Activated CD8-positive, alpha-beta T cell treated with anti-CD3 and anti-CD28 coated beads, Interleukin-2, amount 10 ng/mL, durations not matched to agents 7 days and 5 days (primary cell): ENCODE measurements around the gene NIFK. TPM values are rescaled to one million over a fixed set of nuclear protein-coding genes. Genes with fewer than 3 reads are reported as not detected.
"Not testable (repeated sequence)": the region's sequence is repeated elsewhere in the genome, so short reads cannot be mapped to it uniquely, and the experiment has no call there.

Experiments used
- ATAC-seq: fragments of 150-1000 bp; cut with Tn5 transposase; one replicate; pipeline ENCODE4 v1.10.0; 2021; ENCODE audit warnings: moderate library complexity
- CTCF ChIA-PET: fragments of 350-600 bp; sonication (Branson Sonifier 250); formaldehyde crosslinking; loops from one replicate; lab custom pipeline; 2021; ENCODE audit warnings: antibody characterized with exemption; lab: Charles Lee
- POLR2A ChIA-PET: fragments of 350-600 bp; sonication (Branson Sonifier 250); formaldehyde crosslinking; loops from one replicate; lab custom pipeline; 2021; ENCODE audit warnings: antibody characterized with exemption; lab: Charles Lee
- DNase-seq: peaks from one replicate; pipeline ENCODE4 v3.0.0-alpha.2; 2020
- H3K27ac Mint-ChIP-seq: one replicate; pipeline ENCODE4 v1.8.0; 2021; ENCODE audit warnings: mild to moderate bottlenecking, mixed read lengths
- H3K27me3 Mint-ChIP-seq: one replicate; pipeline ENCODE4 v1.8.0; 2021; ENCODE audit warnings: low read depth, mixed read lengths
- H3K36me3 Mint-ChIP-seq: one replicate; pipeline ENCODE4 v1.8.0; 2021; ENCODE audit warnings: low read depth, mixed read lengths
- H3K4me1 Mint-ChIP-seq: one replicate; pipeline ENCODE4 v1.8.0; 2021; ENCODE audit warnings: low read depth, mixed read lengths
- H3K4me3 Mint-ChIP-seq: one replicate; pipeline ENCODE4 v1.8.0; 2021; ENCODE audit warnings: mild to moderate bottlenecking, mixed read lengths
- H3K9me3 Mint-ChIP-seq: one replicate; pipeline ENCODE4 v1.8.0; 2022; ENCODE audit warnings: mixed read lengths; ENCODE audit not compliant: insufficient read depth
- total RNA-seq, 2 experiments: library from RNA; stranded (reverse); gene quantifications; one replicate each; pipeline ENCODE4 v1.2.3, GENCODE V29; 2021

Gene NIFK
- total RNA-seq, 2 experiments from 2014 or later, result 79.8 to 80.1 TPM

GRCh38 chr2:121764681-121765228 lies 28.1 kb upstream of the NIFK start:
- H3K36me3 Mint-ChIP-seq, result peaks cover 59% of the 10 kb centered on the region
- ChIA-PET POLR2A (no interaction called here), CTCF (no interaction called here)
- H3K9me3 Mint-ChIP-seq, result no peaks in the 10 kb centered on the region
- H3K4me3 Mint-ChIP-seq, result no peak overlapping the region
- DNase-seq, result no peak
- H3K27ac Mint-ChIP-seq, result no peak overlapping the region
- no peak for ATAC-seq
- no peaks in the 10 kb centered on the region for H3K27me3 Mint-ChIP-seq
- no peaks in the 10 kb centered on the region for H3K4me1 Mint-ChIP-seq

- no peaks in the 10 kb centered on the region for H3K9me3 Mint-ChIP-seq
- H3K27ac Mint-ChIP-seq, result peak within 1 kb of the TSS; percentile 97
- no peaks in the 10 kb centered on the region for H3K27me3 Mint-ChIP-seq
- POLR2A ChIA-PET, result interaction anchor here (0.7 to 3.4 kb wide), 7 partner anchors 19 to 225 kb away, joined by 3 to 26 read pairs (median 4); partner anchors contain the start of genes CLASP1, NIFK and RNU4ATAC
- CTCF ChIA-PET, result interaction anchor here (1.1 to 1.8 kb wide), 2 partner anchors 20 to 353 kb away, joined by 4 to 5 read pairs; no protein-coding TSS in a partner anchor
- DNase-seq, result peak; percentile 99
- peak within 1 kb of the TSS; percentile 99 for H3K4me3 Mint-ChIP-seq
- H3K36me3 Mint-ChIP-seq, result peaks cover 20% of the 10 kb centered on the region
- ATAC-seq, result peak; percentile 100
- H3K4me1 Mint-ChIP-seq, result peaks cover 26% of the 10 kb centered on the region
Observed at GRCh38 chr2:121755237-121756111, 18.8 kb upstream of the NIFK start, which contains the start of gene TSN. Gene TSN (plus strand): TSS chr2:121755651. CDS start chr2:121755780, 129 bp downstream.

- Mint-ChIP-seq H3K27me3 (no peaks in the 10 kb centered on the region), H3K27ac (peak overlapping the region; percentile 81), H3K4me3 (peak overlapping the region; percentile 99), H3K4me1 (peaks cover 26% of the 10 kb centered on the region), H3K36me3 (peaks cover 17% of the 10 kb centered on the region), H3K9me3 (no peaks in the 10 kb centered on the region)
- CTCF ChIA-PET, result interaction anchor here (1.1 to 1.8 kb wide), 2 partner anchors 19 to 352 kb away, joined by 4 to 5 read pairs; no protein-coding TSS in a partner anchor
- ATAC-seq (peak; percentile 0), DNase-seq (no peak)
- POLR2A ChIA-PET, result interaction anchor here (0.7 to 3.4 kb wide), 2 partner anchors 18 to 113 kb away, joined by 3 to 26 read pairs; partner anchors contain the start of gene NIFK
Observed at GRCh38 chr2:121754851-121755236, 18.2 kb upstream of the NIFK start.

- ChIA-PET CTCF (interaction anchor here (0.5 to 0.7 kb wide), 3 partner anchors 53 to 637 kb away, joined by 3 read pairs; no protein-coding TSS in a partner anchor), POLR2A (no interaction called here)
- ATAC-seq (peak; percentile 49), DNase-seq (no peak)
- peaks cover 3% of the 10 kb centered on the region for H3K4me1 Mint-ChIP-seq
- no peaks in the 10 kb centered on the region for H3K27me3 Mint-ChIP-seq
- no peak overlapping the region for H3K27ac Mint-ChIP-seq
- no peaks in the 10 kb centered on the region for H3K36me3 Mint-ChIP-seq
- no peaks in the 10 kb centered on the region for H3K9me3 Mint-ChIP-seq
- no peak overlapping the region for H3K4me3 Mint-ChIP-seq
Observed at GRCh38 chr2:121748202-121748601, 11.5 kb upstream of the NIFK start.

- CTCF ChIA-PET, result no interaction called here
- Mint-ChIP-seq H3K9me3 (no peaks in the 10 kb centered on the region), H3K27me3 (peaks cover 3% of the 10 kb centered on the region), H3K4me1 (peaks cover 3% of the 10 kb centered on the region), H3K27ac (no peak overlapping the region), H3K36me3 (no peaks in the 10 kb centered on the region), H3K4me3 (no peak overlapping the region)
- DNase-seq (no peak), ATAC-seq (no peak)
- POLR2A ChIA-PET, result interaction anchor here (0.5 kb wide), 1 partner anchor 13 kb away, joined by 3 read pairs; no protein-coding TSS in a partner anchor
Observed at GRCh38 chr2:121746071-121746578, 9.4 kb upstream of the NIFK start.

GRCh38 chr2:121741450-121741849 lies 4.8 kb upstream of the NIFK start:
- CTCF ChIA-PET, result no interaction called here
- Mint-ChIP-seq H3K9me3 (no peaks in the 10 kb centered on the region), H3K4me1 (peaks cover 26% of the 10 kb centered on the region), H3K36me3 (no peaks in the 10 kb centered on the region), H3K27ac (no peak overlapping the region), H3K27me3 (peaks cover 6% of the 10 kb centered on the region), H3K4me3 (no peak overlapping the region)
- DNase-seq (no peak), ATAC-seq (no peak)
- POLR2A ChIA-PET, result no interaction called here

GRCh38 chr2:121740973-121741372 lies 4.3 kb upstream of the NIFK start:
- peaks cover 1% of the 10 kb centered on the region for H3K36me3 Mint-ChIP-seq
- H3K4me1 Mint-ChIP-seq, result peaks cover 25% of the 10 kb centered on the region
- CTCF ChIA-PET, result no interaction called here
- DNase-seq, result no peak
- H3K4me3 Mint-ChIP-seq, result no peak overlapping the region
- no peak overlapping the region for H3K27ac Mint-ChIP-seq
- ATAC-seq, result no peak
- peaks cover 6% of the 10 kb centered on the region for H3K27me3 Mint-ChIP-seq
- POLR2A ChIA-PET, result no interaction called here
- no peaks in the 10 kb centered on the region for H3K9me3 Mint-ChIP-seq

GRCh38 chr2:121736140-121736461 lies 574 bp downstream of the NIFK start:
- Mint-ChIP-seq H3K36me3 (peaks cover 34% of the 10 kb centered on the region), H3K27ac (peak overlapping the region; percentile 97), H3K27me3 (peaks cover 3% of the 10 kb centered on the region), H3K9me3 (no peaks in the 10 kb centered on the region), H3K4me1 (peaks cover 51% of the 10 kb centered on the region), H3K4me3 (peak overlapping the region; percentile 98)
- ATAC-seq (no peak), DNase-seq (no peak)
- POLR2A ChIA-PET, result interaction anchor here (1.0 to 4.6 kb wide), 6 partner anchors 20 to 206 kb away, joined by 3 to 41 read pairs (median 22); partner anchors contain the start of genes CLASP1, RNU4ATAC and TSN
- CTCF ChIA-PET, result interaction anchor here (0.8 to 2.3 kb wide), 8 partner anchors 11 to 206 kb away, joined by 3 to 10 read pairs (median 4); partner anchors contain the start of genes CLASP1, RNU4ATAC and TSN

GRCh38 chr2:121735518-121736074 lies 1.1 kb downstream of the NIFK start:
- H3K4me1 Mint-ChIP-seq, result peaks cover 54% of the 10 kb centered on the region
- POLR2A ChIA-PET, result interaction anchor here (1.0 to 4.6 kb wide), 6 partner anchors 21 to 205 kb away, joined by 3 to 41 read pairs (median 22); partner anchors contain the start of genes CLASP1, RNU4ATAC and TSN
- no peaks in the 10 kb centered on the region for H3K9me3 Mint-ChIP-seq
- H3K27me3 Mint-ChIP-seq, result peaks cover 3% of the 10 kb centered on the region
- H3K4me3 Mint-ChIP-seq, result peak overlapping the region; percentile 98
- no peak for DNase-seq
- ATAC-seq, result no peak
- H3K27ac Mint-ChIP-seq, result peak overlapping the region; percentile 97
- CTCF ChIA-PET, result interaction anchor here (0.6 to 2.3 kb wide), 8 partner anchors 10 to 205 kb away, joined by 3 to 10 read pairs (median 4); partner anchors contain the start of genes RNU4ATAC and TSN
- H3K36me3 Mint-ChIP-seq, result peaks cover 39% of the 10 kb centered on the region

- ChIA-PET POLR2A (interaction anchor here (0.7 to 4.6 kb wide), 4 partner anchors 22 to 204 kb away, joined by 3 to 41 read pairs (median 14); partner anchors contain the start of genes CLASP1, RNU4ATAC and TSN), CTCF (interaction anchor here (1.6 to 1.7 kb wide), 2 partner anchors 16 to 21 kb away, joined by 4 to 6 read pairs; partner anchors contain the start of gene TSN)
- H3K9me3 Mint-ChIP-seq, DNase-seq, H3K4me3 Mint-ChIP-seq, H3K27me3 Mint-ChIP-seq, ATAC-seq, H3K27ac Mint-ChIP-seq: not testable (repeated sequence)
- H3K36me3 Mint-ChIP-seq, result peaks cover 46% of the 10 kb centered on the region
- H3K4me1 Mint-ChIP-seq, result peaks cover 51% of the 10 kb centered on the region
Observed at GRCh38 chr2:121734544-121734943, 2.1 kb downstream of the NIFK start.

- no peaks in the 10 kb centered on the region for H3K9me3 Mint-ChIP-seq
- CTCF ChIA-PET, result interaction anchor here (1.1 kb wide), 1 partner anchor 134 kb away, joined by 3 read pairs; no protein-coding TSS in a partner anchor
- no peak for DNase-seq
- no peaks in the 10 kb centered on the region for H3K27me3 Mint-ChIP-seq
- POLR2A ChIA-PET, result no interaction called here
- no peak for ATAC-seq
- H3K36me3 Mint-ChIP-seq, result peaks cover 70% of the 10 kb centered on the region
- H3K27ac Mint-ChIP-seq, result no peak overlapping the region
- H3K4me1 Mint-ChIP-seq, result peaks cover 29% of the 10 kb centered on the region
- H3K4me3 Mint-ChIP-seq, result no peak overlapping the region
Observed at GRCh38 chr2:121731366-121731765, 5.3 kb downstream of the NIFK start.
